Mesangial cell (primary cell): ENCODE data around the gene NUFIP1. TPM values are rescaled to one million over a fixed set of nuclear protein-coding genes. Genes with fewer than 3 reads are reported as not detected.

Source experiments
- total RNA-seq: library from RNA; depleted of rRNA; stranded (reverse); fragments of >200 nt; gene quantifications from 2 replicates; pipeline ENCODE4 v1.2.3, GENCODE V29; 2015

The NUFIP1 gene
- 3.0 and 3.9 TPM in 2 replicates for total RNA-seq

GRCh38 chr13:44989071-44989889, at the start of gene NUFIP1, which contains the start of gene GPALPP1:
Gene NUFIP1 (minus strand): TSS chr13:44989471. CDS start chr13:44989436, 35 bp downstream.
Gene GPALPP1 (plus strand): TSS chr13:44989538. CDS start chr13:44989655, 117 bp downstream.

Other genes starting within 250 kb of the NUFIP1 start
- 10.6 and 16.9 TPM in 2 replicates for gene GPALPP1, start 67 bp upstream of the NUFIP1 start, total RNA-seq
- gene GTF2F2, start 131.0 kb upstream of the NUFIP1 start, total RNA-seq: 12.4 and 16.5 TPM in 2 replicates
- not detected in 2 replicates for gene KCTD4, start 211.6 kb upstream of the NUFIP1 start, total RNA-seq